GM12891 (cell line): ENCODE data around the gene DCUN1D5.
A peak's percentile ranks its signal among the peaks of the same experiment; 100 is the strongest.

Experiments used
- DNase-seq: peaks from one replicate; pipeline ENCODE4 v3.0.0; 2011; ENCODE audit warnings: low spot score; ENCODE audit not compliant: insufficient read length
- FAIRE-seq: peaks from 2 replicates; lab custom pipeline; 2011; peaks lifted over from hg19 to GRCh38; lab: Jason Lieb, UNC
- PAX5 ChIP-seq: IDR thresholded peaks from 2 replicates; pipeline ENCODE4 v1.6.1; 2011; ENCODE audit warnings: low read length, moderate library complexity, mild to moderate bottlenecking; ENCODE audit not compliant: insufficient read depth, severe bottlenecking
- POLR2A ChIP-seq: IDR thresholded peaks from 2 replicates; pipeline ENCODE4 v1.6.1; 2011; ENCODE audit warnings: low read depth, low read length, control low read depth
- POLR2AphosphoS5 ChIP-seq: IDR thresholded peaks from 2 replicates; pipeline ENCODE4 v1.6.1; 2011; ENCODE audit warnings: low read depth, low read length, control low read depth
- POU2F2 ChIP-seq: IDR thresholded peaks from 2 replicates; pipeline ENCODE4 v1.6.1; 2011; ENCODE audit warnings: low read depth, mild to moderate bottlenecking, control low read depth, low read length, moderate library complexity
- SPI1 ChIP-seq: IDR thresholded peaks from 2 replicates; pipeline ENCODE4 v1.6.1; 2011; ENCODE audit warnings: low read depth, low read length, control low read depth
- TAF1 ChIP-seq: IDR thresholded peaks from 2 replicates; pipeline ENCODE4 v1.6.1; 2011; ENCODE audit warnings: low read depth, low read length, control low read depth

Gene DCUN1D5

DNA sequence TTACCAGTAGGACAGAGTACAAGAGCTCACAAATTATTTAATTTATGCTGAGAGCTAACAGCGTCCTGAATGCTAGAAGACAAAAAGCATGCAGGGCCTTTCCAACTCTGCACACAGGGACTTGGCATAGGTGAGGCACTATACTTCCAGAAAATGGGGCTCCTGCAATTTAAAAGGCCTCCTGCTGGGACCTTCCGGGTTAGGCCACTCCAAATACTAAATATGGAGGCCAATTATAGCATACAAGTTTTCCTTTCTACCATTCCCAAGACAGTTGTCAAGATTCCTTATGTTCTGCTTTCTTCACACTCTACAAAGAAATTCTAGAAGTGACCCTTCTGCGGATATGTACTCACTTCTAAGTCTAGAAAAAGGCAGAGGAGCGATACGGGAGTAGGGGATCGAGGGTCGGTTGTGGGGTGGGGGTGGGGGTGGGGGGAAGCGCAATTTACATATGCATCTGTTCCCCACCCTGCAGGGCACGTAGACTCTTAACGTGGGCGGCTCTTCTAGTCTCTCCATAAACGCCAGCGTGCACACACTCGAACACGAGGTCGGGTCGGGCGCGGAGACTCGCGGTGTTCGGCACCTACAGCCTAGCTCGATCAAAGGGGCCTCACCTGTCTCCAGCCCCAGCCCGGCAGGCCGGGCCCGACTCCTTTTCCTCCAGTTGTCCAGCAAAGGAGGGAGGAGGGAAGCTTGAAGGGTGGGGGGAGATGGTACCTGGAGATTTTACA lies 728 bp downstream of the DCUN1D5 start:
- TF ChIP-seq TAF1, result no peak
- peak; percentile 60; the same call in 1 of the 2 replicates for TF ChIP-seq POU2F2
- no peak for DNase-seq
- peak; percentile 23 for FAIRE-seq

DNA sequence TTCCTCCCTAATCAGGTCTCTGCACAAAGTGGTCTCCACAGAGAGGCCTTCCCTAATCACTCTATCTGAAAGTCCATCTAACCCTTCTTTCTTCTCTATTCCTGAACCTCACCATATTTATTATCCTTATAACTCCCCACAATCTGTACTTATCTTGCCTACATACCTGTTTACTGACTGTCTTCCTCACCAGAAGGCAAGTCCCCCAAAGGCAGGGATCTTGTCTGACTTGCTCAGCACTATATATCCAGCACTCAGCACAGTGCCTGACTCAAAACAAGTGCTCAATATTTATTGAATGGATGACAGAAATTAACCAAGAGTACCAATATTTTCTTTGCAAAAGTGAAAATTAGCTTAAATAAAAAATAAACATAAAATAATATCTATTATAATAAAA lies 5.5 kb downstream of the DCUN1D5 start:
- DNase-seq (no peak), FAIRE-seq (no peak)
- no peak for TF ChIP-seq POU2F2
- TF ChIP-seq POLR2AphosphoS5, result no peak
- TF ChIP-seq TAF1, result no peak
- TF ChIP-seq POLR2A, result no peak
- TF ChIP-seq SPI1, result no peak
- TF ChIP-seq PAX5, result no peak

GRCh38 chr11:103085758-103086365 lies 6.1 kb downstream of the DCUN1D5 start:
- no peak for DNase-seq
- TF ChIP-seq POLR2A (no peak), POU2F2 (no peak), POLR2AphosphoS5 (no peak), SPI1 (no peak), TAF1 (no peak)
- FAIRE-seq, result no peak

- FAIRE-seq, result no peak
- TF ChIP-seq SPI1 (no peak), POLR2AphosphoS5 (no peak), POU2F2 (no peak), TAF1 (no peak), PAX5 (no peak), POLR2A (no peak)
- no peak for DNase-seq
These were observed 12.1 kb downstream of the DCUN1D5 start for GRCh38 chr11:103079833-103080232.

GRCh38 chr11:103078710-103079109 lies 13.2 kb downstream of the DCUN1D5 start:
- FAIRE-seq, result no peak
- DNase-seq, result no peak
- no peak for TF ChIP-seq POLR2A
- TF ChIP-seq POU2F2, result no peak
- no peak for TF ChIP-seq POLR2AphosphoS5
- TF ChIP-seq SPI1, result no peak
- no peak for TF ChIP-seq PAX5
- no peak for TF ChIP-seq TAF1

- no peak for DNase-seq
- TF ChIP-seq POU2F2, result no peak
- no peak for TF ChIP-seq TAF1
- TF ChIP-seq POLR2AphosphoS5, result no peak
- no peak for TF ChIP-seq SPI1
- TF ChIP-seq POLR2A, result no peak
- no peak for TF ChIP-seq PAX5
- FAIRE-seq, result no peak
These were observed 14.4 kb downstream of the DCUN1D5 start for GRCh38 chr11:103077554-103077953.

GRCh38 chr11:103076361-103076760 lies 15.6 kb downstream of the DCUN1D5 start:
- FAIRE-seq (no peak), DNase-seq (no peak)
- no peak for TF ChIP-seq SPI1
- TF ChIP-seq POU2F2, result no peak
- TF ChIP-seq TAF1, result no peak

DNA sequence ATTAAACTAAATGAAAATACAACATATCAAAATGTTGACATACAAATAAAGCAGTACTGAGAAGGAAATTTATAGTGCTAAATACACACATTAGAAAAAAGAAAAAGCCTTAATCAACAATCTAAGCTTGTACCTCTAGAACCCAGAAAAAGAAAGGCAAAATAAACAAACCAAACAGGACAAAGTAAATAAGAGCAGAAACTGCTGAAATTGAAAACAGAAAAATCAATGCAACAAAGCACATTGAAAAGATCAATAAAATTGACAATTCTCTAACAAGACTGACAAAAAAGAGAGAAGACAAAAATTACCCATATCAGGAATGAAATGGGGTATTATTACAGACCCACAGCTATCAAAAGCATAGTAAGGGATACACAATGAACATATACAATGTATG lies 21.0 kb downstream of the DCUN1D5 start:
- DNase-seq (no peak), FAIRE-seq (no peak)
- TF ChIP-seq POLR2A, result no peak
- TF ChIP-seq PAX5, result no peak
- TF ChIP-seq TAF1, result no peak
- TF ChIP-seq POLR2AphosphoS5, result no peak

- FAIRE-seq, result no peak
- no peak for DNase-seq
- TF ChIP-seq SPI1, result no peak
- TF ChIP-seq PAX5, result no peak
- TF ChIP-seq POLR2AphosphoS5, result no peak
- TF ChIP-seq TAF1, result no peak
- no peak for TF ChIP-seq POLR2A
- TF ChIP-seq POU2F2, result no peak
These were observed 21.8 kb downstream of the DCUN1D5 start for GRCh38 chr11:103070142-103070541.

- no peak for TF ChIP-seq PAX5
- no peak for FAIRE-seq
- DNase-seq, result no peak
These were observed 22.6 kb downstream of the DCUN1D5 start for GRCh38 chr11:103069367-103069766.

DNA sequence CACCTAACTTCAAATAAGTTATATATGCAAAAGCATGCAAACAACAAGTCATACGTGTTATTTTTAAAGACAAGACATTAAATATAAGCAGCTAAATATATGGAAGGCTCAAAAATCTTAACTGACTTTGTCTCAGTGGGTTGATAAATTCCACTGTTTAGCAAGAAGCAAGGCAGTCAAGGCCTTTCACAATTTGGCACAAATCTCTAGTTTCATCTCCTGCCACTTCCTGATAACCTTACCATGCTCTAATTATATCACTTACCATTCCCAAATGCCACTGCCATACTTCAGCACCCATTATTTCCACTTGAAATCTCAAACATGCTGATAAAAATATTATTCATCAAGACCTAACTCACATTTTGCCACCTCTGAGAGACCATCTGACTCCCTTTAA lies 24.8 kb downstream of the DCUN1D5 start:
- no peak for DNase-seq
- no peak for TF ChIP-seq PAX5
- TF ChIP-seq POU2F2, result no peak
- TF ChIP-seq SPI1, result no peak
- TF ChIP-seq TAF1, result no peak
- no peak for TF ChIP-seq POLR2A
- TF ChIP-seq POLR2AphosphoS5, result no peak
- peak; percentile 69 for FAIRE-seq
